GM04504 (cell line): ENCODE results near the gene MRPS21.
"Not testable (repeated sequence)": the region's sequence is repeated elsewhere in the genome, so short reads cannot be mapped to it uniquely, and the experiment has no call there.

Source experiments
- DNase-seq: peaks from one replicate; pipeline ENCODE4 v3.0.0-alpha.2; 2012; ENCODE audit warnings: low read depth

The MRPS21 gene

DNA sequence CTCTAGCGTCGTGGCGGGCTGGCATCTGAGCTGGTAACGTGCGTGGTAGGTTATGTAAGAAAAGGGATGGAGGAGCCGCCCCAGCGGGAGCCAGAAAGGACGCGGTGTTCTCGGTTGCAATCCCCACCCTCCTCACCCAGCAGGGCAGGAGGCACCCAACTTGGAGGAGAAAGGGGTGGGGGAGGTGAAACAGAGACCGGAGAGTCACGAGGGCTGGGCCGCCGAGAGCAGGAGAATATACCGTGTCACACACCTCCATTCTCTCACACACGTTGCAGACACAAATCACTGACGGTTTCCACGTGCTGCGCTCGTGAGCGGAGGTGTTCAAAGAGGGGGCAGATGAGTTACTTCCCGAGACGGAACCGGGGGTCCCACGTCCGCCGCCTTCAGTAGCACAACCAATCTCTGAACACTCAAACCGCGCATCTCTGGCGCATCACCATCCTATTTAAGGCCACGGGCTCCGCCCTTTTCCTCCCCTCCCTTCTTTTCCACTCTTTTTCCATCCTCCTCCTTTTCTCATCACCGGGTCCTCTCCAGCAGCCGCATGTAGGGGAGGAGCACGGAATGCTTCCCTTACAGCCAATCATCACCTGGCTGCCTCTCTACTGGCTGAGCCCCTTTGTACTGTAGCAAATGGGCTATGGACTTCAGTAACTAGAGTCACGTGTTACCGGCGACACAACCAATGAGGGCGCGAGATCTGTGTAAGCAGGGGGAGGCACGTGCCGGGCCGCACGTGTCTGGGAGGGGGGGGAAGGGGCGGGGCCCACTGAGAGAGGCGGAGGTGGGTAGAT lies 11.7 kb upstream of the MRPS21 start, which contains the start of gene CIART:
CIART (plus strand) TSS at position 797 of the 800 bp plus-strand sequence. CDS start 714 bp downstream, outside the sequence.
- DNase-seq: peak; percentile 99

DNA sequence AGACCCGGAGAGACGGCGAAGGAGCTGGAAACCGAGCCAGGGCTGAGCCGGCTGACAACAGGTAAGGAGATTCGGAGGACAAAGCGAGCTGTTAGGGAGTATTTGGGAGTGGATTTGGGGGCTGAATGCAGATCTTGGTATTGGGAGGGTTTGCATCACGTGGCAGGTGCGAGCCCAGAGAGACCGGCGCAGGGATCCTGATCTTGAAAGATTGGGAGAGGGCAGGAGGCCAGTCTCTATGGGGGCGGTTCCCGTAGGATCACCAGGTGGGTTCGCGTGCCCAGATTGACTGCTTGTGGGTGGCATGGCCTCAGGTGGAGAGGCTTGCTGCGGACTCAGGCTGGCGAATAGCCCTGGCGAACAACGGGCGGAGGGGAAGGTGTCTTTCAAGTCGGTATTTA lies 11.1 kb upstream of the MRPS21 start:
- DNase-seq: no peak

- DNase-seq: no peak
Measured at GRCh38 chr1:150283260-150283659, 10.4 kb upstream of the MRPS21 start.

GRCh38 chr1:150288382-150288781 lies 5.3 kb upstream of the MRPS21 start:
- DNase-seq: no peak

- no peak for DNase-seq
Measured at GRCh38 chr1:150288822-150289221, 4.8 kb upstream of the MRPS21 start.

DNA sequence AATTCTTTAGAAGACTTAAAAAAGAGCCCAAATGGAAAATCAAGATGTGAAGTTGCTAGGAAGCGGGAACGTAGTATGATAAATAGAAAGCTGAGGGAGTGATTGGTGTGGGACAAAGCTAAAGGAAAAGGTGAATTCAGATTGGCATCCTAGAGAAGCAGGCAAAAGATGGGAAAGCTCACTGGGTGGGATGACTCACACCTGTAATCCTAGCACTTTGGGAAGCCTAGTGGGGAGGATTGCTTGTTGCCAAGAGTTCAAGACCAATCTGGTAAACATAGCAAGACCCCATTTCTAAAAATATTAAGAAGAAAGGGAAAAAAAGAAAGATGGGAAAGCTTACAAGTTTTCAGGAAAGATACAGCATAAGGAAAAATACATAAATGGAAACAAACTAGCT lies 1.8 kb downstream of the MRPS21 start:
- DNase-seq: no peak

GRCh38 chr1:150299716-150300115 lies 6.1 kb downstream of the MRPS21 start:
- no peak for DNase-seq

- DNase-seq: no peak
Measured at GRCh38 chr1:150302338-150302737, 8.7 kb downstream of the MRPS21 start.

DNA sequence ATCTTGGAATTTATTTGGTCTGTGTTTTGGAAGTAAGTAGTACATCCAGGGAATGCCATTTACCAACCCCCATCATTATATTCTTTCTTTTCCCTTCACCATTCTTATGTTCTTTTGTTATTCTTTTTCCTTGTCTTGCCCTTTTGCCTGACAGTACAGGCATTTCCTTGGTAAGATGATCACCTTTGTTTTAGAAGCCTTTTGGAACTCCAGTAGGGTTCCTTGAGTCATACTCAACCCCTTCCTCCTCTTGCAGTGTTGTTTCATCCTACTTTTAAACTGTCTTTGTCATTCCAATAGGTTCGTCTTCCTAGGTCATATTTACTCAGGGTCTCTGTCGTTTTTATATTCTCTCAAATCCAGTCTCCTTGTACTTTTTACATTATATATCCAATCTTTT lies 9.2 kb downstream of the MRPS21 start:
- no peak for DNase-seq

GRCh38 chr1:150308585-150308984 lies 14.9 kb downstream of the MRPS21 start:
- DNase-seq: not testable (repeated sequence)

DNA sequence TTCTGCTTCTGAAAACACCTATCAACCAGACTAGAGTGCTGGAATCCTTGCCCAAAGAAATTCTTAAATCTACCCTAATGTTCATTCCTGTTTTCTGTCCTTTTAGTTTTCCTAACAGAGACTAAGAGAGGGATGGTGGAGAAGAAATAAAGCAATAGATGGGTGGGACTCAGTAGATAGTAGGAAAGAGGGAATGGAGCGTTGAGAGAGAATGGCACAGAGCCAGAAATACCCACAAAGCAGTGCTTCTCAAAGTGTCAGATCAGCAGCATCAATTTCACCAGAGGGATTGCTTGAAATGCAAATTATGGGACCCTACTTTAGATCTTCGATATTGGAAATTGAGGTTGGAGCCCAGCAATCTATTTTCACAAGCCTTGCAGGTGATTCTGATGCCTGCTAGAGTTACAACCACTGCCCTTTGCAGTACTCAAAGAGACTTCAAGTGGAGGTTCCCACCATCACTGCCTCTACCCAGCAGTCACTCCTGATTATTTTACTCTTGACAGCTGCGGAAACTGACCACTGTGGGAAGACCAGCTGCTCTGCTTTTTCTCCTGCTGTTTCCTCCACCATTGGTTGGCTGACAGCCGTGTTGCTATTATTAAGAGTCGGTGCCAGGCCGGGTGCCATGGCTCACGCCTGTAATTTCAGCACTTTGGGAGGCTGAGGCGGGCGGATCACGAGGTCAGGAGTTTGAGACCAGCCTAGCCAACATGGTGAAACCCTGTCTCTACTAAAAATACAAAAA lies 16.3 kb downstream of the MRPS21 start:
- no peak for DNase-seq

DNA sequence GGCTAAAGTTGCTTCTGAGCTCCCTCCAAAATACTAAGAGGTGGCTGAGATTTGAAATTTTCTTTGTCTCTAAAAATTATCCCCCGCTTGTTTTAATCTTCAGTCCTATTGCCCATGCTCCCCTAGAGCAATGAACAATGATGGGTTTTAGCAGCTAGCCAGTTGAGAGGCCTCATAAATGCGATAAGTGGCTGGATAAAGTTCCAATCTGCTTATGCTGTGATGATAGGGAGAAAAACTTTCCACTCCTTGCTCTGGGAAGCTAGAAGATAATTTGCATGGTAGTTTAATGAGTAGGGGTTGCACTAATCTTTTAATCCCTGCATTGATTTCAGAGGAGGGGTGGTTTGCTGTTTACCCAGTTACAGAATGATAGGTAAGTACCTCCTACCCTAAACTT lies 18.1 kb downstream of the MRPS21 start:
- no peak for DNase-seq

DNA sequence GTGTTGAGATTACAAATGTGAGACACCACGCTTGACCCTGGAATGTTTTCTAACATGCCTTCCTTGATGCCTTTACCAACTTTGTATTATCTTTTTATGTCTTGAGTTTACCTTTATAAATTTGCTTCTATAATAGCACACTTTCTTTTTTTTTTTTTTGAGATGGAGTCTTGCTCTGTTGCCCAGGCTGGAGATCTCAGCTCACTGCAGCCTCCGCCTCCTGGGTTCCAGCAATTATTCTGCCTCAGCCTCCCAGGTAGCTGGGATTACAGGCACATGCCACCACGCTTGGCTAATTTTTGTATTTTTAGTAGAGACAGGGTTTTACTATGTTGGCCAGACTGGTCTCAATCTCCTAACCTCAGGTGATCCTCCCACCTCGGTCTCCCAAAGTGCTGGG lies 21.0 kb downstream of the MRPS21 start:
- not testable (repeated sequence) for DNase-seq

GRCh38 chr1:150320667-150320978 lies 27.0 kb downstream of the MRPS21 start:
- DNase-seq: no peak

- no peak for DNase-seq
Measured at GRCh38 chr1:150321826-150322166, 28.1 kb downstream of the MRPS21 start.

DNA sequence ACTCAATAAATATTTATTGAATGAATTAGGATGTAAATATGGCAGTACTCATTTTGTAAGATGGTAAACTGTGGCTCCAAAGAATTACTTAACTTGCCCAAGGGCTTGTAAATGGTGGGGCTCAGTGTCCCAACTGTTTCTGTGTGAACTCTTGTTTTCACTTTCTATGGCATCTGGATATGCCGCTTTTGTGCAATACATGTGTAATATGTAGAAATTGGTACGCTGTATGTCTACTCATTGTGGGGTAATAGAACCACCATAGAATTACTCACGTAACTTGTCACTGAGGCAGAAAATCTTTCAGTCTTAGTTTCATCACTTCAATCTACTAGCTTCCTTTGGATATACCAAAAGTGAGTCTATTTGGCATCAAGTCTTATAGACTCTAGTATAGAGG lies 28.6 kb downstream of the MRPS21 start:
- DNase-seq: peak; percentile 5

GRCh38 chr1:150332651-150333290 lies 39.1 kb downstream of the MRPS21 start:
- no peak for DNase-seq

- DNase-seq: no peak
Measured at GRCh38 chr1:150346316-150346715, 52.7 kb downstream of the MRPS21 start.

DNA sequence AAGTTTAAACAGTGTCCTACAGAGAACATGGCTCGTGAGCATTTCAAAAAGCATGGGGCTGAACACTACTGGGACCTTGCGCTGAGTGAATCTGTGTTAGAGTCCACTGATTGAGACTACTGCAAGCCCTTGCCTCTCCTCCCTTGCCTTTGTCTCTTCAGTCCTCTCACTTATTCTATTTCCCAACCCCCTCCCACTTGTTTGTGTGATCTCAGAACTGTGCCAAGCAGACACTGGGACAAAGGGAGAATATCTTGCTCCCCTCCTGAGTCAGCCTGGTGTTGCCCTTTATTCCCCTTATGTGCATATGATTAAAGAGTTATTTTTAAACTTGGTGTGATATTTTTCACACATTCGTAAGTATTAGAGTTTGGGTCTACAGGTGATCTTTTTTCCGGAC lies 59.2 kb downstream of the MRPS21 start:
- DNase-seq: no peak
